ENCODE results near the gene MYH7.
"Not testable (repeated sequence)": the region's sequence is repeated elsewhere in the genome, so short reads cannot be mapped to it uniquely, and the experiment has no call there.

MYH7 gene

GRCh38 chr14:23405516-23406025 is 29.9 kb downstream of the MYH7 start:
- no peak for DNase-seq (ENCODE audit: low read depth)
- H3K4me3 ChIP-seq (ENCODE audit: low read length), result no peak overlapping the region
- no peak for TF ChIP-seq CTCF (conservative IDR thresholded peaks at IDR 0.05; ENCODE audit: low read length)

- TF ChIP-seq CTCF (conservative IDR thresholded peaks at IDR 0.05; ENCODE audit: low read length), result no peak
- no peak overlapping the region for H3K4me3 ChIP-seq (ENCODE audit: low read length)
- no peak for DNase-seq (ENCODE audit: low read depth)
Measured at GRCh38 chr14:23405096-23405495, 30.4 kb downstream of the MYH7 start.

- H3K4me3 ChIP-seq (ENCODE audit: low read length), result no peak overlapping the region
- TF ChIP-seq CTCF (conservative IDR thresholded peaks at IDR 0.05; ENCODE audit: low read length), result no peak
- DNase-seq (ENCODE audit: low read depth), result no peak
Measured at GRCh38 chr14:23404331-23404900, 31.0 kb downstream of the MYH7 start.

- DNase-seq (ENCODE audit: low read depth), result no peak
- TF ChIP-seq CTCF (conservative IDR thresholded peaks at IDR 0.05; ENCODE audit: low read length), result no peak
- no peak overlapping the region for H3K4me3 ChIP-seq (ENCODE audit: low read length)
Measured at GRCh38 chr14:23403908-23404307, 31.6 kb downstream of the MYH7 start.

- no peak overlapping the region for H3K4me3 ChIP-seq (ENCODE audit: low read length)
- TF ChIP-seq CTCF (conservative IDR thresholded peaks at IDR 0.05; ENCODE audit: low read length), result no peak
- DNase-seq (ENCODE audit: low read depth), result no peak
Measured at GRCh38 chr14:23403139-23403438, 32.4 kb downstream of the MYH7 start.

- DNase-seq (ENCODE audit: low read depth), result no peak
- no peak for TF ChIP-seq CTCF (conservative IDR thresholded peaks at IDR 0.05; ENCODE audit: low read length)
- H3K4me3 ChIP-seq (ENCODE audit: low read length), result no peak overlapping the region
Measured at GRCh38 chr14:23402296-23403138, 32.9 kb downstream of the MYH7 start.

GRCh38 chr14:23401291-23401690 is 34.2 kb downstream of the MYH7 start:
- DNase-seq (ENCODE audit: low read depth), result no peak

GRCh38 chr14:23400496-23401149 is 34.8 kb downstream of the MYH7 start:
- DNase-seq (ENCODE audit: low read depth); H3K4me3 ChIP-seq (ENCODE audit: low read length): not testable (repeated sequence)

More at GRCh38 chr14:23401291-23401690, 34.2 kb downstream of the MYH7 start:
- no peak overlapping the region for H3K4me3 ChIP-seq (ENCODE audit: low read length)
- no peak for TF ChIP-seq CTCF (conservative IDR thresholded peaks at IDR 0.05; ENCODE audit: low read length)

Measured in AG10803 (cell line).